ENCODE results near the gene TET1. TPM values are rescaled to one million over a fixed set of nuclear protein-coding genes. Genes with fewer than 3 reads are reported as not detected.
A peak's percentile ranks its signal among the peaks of the same experiment; 100 is the strongest.
"Not testable (repeated sequence)": the region's sequence is repeated elsewhere in the genome, so short reads cannot be mapped to it uniquely, and the experiment has no call there.

The TET1 gene
- polyA plus RNA-seq (ENCODE audit: insufficient read length in 3 of 3) = 10 to 100 TPM in 1 of 3 donors, 1 to 10 TPM in 2; 9.3 to 11.7 (median 9.6) TPM

DNA sequence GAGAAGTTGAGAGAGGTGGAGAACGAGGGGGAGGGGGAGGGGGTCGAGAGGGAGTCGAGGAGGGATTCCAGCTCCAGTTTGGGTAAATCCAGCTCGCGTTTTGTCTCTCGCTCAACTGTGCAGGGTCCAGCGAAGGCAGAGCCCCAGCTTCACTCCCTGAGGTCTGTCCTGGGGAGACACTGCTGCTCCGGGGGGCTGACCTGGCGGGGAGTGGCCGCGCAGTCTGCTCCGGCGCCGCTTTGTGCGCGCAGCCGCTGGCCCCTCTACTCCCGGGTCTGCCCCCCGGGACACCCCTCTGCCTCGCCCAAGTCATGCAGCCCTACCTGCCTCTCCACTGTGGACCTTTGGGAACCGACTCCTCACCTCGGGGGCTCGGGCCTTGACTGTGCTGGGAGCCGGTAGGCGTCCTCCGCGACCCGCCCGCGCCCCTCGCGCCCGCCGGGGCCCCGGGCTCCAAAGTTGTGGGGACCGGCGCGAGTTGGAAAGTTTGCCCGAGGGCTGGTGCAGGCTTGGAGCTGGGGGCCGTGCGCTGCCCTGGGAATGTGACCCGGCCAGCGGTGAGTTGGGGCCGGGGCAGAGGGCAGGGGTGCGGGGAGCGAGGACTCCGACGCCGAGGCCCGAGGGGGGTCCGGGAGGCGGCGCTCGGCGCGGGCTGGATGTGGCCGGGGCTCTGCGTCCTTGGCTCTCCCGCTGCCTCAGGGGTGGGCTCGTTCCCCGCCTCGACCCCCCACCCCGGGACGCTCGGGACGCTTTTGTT lies at the start of gene TET1:
TET1 (plus strand) TSS at position 152 of the 757 bp plus-strand sequence. CDS start 12,002 bp downstream, outside the sequence.
- DNase-seq (ENCODE audit: low read depth in 3 of 3, low spot score in 2 of 3) = no peak

DNA sequence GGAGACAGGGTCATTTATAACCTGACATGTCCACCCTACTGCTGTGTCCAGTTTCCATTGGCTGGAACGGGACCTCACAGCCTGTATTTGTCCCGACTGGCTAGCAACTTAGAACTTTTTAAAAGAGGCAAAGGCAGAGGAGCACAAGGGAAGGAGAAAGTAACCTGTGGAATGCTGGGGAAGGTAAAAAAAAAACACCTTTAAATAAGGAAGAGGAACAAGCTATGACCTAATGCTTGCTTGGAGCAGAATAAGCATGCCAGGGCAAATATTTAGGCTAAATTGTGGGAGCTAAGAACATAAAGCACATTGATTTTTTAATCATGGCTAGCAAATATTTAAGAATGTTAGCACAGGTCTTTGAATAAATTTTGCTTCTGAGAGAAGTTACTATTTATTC lies 43.9 kb upstream of the TET1 start:
- DNase-seq (ENCODE audit: low read depth in 3 of 3, low spot score in 2 of 3) = not testable (repeated sequence)

DNA sequence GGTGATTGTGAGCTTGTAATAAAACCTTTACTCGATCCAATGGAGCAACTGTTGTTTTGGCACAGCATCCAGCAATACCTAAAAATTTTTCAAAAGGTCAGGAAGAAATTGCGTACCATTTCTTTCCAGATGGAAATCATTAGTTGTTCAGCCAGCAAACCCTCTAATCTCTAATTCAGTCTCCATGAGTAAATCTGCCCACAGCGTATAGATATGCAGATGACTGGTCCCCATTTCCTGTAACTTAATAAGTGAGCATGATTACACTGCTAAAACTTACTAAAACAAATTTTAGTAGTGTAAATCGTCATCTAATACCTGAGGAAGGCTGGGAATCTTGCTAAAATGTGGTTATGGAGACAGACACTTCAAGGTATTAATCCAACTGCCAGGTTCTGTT lies 43.4 kb upstream of the TET1 start:
- DNase-seq (ENCODE audit: low read depth in 3 of 3, low spot score in 2 of 3) = no peak

DNA sequence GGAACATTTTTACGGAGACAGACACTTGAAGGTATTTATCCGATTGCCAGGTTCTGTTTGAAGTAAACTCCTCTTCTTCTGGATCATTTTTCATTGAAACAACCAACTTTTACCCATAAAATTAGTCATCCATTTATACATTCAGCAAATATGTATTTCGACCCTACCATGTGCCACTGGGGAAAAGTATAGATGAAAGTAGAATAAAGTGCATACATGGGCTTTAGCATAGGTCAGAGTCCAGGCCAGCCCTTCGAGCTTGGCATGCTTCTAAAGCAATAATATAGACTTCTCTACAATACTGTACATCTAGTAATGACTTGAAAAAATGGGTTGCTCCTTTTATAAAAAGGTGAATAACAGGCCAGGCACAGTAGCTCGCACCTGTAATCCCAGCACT lies 42.9 kb upstream of the TET1 start:
- no peak for DNase-seq (ENCODE audit: low read depth in 3 of 3, low spot score in 2 of 3)

DNA sequence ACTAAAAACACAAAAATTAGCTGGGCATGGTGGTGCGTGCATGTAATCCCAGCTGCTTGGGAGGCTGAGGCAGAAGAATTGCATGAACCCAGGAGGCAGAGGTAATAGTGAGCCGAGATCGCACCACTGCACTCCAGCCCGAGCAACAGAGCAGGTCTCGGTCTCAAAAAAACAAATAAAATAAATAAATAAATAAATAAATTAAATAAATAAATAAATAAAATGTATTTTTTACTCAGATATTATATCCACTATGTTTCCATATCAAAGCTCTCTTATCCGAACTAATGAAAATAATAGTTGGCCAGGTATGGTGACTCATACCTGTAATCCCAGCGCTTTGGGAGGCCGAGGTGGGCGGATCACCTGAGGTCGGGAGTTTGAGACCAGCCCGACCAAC lies 41.5 kb upstream of the TET1 start:
- not testable (repeated sequence) for DNase-seq (ENCODE audit: low read depth in 3 of 3, low spot score in 2 of 3)

DNA sequence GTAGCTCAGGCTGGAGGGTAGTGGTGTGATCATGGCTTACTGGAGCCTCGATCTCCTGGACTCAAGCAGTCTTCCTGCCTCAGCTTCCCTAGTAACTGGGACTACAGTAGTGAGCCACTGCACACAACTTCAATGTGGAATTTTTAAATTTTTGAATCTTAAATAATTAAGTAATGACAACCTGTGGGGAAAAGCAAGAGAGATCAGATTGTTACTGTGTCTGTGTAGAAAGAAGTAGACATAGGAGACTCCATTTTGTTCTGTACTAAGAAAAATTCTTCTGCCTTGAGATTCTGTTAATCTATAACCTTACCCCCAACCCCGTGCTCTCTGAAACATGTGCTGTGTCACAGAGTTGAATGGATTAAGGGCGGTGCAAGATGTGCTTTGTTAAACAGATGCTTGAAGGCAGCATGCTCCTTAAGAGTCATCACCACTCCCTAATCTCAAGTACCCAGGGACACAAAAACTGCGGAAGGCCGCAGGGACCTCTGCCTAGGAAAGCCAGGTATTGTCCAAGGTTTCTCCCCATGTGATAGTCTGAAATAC lies 34.6 kb upstream of the TET1 start:
- DNase-seq (ENCODE audit: low read depth in 3 of 3, low spot score in 2 of 3) = not testable (repeated sequence)

DNA sequence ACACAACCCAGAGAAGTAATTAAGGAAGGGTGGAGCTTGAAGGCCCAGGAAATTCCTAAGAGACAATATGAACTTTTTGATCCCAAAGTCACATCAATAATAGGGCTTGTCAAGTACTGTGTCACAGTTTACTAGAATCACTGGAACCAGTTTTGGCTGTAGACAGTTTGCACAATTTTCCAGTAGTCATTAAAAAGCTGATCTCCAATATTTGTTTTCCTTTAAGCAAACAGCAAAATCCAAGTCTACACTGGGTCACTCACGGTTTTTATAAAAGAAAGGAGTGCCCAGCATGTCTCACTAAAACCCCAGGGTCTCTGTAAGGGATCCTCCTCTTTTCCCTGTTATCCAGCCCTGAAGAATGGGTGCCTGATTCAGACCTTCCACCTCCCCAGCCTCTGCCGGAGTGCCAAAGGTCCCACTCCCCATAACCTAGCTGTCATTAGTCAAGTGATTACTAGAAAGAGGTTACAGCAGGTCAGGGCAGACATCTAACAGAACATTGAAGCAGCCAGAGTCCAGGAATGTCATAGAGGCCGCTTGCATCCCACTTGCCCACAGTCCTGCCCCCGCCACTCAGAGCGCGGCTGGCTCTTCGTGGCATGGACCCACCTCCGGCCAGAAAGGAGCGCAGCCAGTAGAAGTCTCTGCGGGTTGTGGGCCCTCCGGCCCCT lies 33.4 kb upstream of the TET1 start:
- peak in 1 of 3 donors; percentile 17 for DNase-seq (ENCODE audit: low read depth in 3 of 3, low spot score in 2 of 3)

DNA sequence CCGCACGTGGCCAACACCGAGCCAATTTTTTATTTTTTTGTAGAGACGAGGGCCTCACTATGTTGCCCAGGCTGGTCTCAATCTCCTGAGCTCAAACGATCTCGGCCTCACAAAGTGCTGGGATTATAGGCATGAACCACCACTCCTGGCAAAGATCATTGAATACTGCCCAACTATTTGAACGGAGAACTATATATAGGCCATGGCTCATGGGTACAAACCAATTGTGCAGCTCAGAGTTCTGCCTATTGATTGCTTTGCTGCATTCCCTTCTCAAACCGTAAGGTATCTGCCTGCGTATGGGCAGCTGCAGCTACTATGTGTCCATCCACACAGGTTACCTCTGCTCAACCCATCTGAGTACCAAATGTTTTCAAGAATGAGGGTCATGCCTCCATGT lies 23.2 kb upstream of the TET1 start:
- DNase-seq (ENCODE audit: low read depth in 3 of 3, low spot score in 2 of 3) = no peak

DNA sequence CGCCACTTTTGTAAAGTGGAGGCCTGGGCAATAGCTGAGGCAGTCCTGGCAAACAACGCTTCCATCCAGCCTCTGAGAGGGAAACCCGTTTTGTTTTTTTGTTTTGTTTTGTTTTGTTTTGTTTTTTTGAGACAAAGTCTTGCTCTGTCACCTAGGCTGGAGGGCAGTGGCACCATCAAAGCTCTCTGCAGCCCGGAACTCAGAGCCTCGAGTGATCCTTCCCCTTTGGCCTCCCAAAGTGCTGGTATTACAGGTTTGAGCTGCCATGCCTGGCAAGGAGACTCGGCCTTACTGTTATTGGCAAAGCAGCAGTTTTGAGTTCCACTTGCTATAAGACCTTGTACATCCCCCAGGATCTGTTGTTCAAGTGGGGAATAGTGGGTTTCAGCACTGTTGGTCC lies 22.3 kb upstream of the TET1 start:
- DNase-seq (ENCODE audit: low read depth in 3 of 3, low spot score in 2 of 3) = no peak

DNA sequence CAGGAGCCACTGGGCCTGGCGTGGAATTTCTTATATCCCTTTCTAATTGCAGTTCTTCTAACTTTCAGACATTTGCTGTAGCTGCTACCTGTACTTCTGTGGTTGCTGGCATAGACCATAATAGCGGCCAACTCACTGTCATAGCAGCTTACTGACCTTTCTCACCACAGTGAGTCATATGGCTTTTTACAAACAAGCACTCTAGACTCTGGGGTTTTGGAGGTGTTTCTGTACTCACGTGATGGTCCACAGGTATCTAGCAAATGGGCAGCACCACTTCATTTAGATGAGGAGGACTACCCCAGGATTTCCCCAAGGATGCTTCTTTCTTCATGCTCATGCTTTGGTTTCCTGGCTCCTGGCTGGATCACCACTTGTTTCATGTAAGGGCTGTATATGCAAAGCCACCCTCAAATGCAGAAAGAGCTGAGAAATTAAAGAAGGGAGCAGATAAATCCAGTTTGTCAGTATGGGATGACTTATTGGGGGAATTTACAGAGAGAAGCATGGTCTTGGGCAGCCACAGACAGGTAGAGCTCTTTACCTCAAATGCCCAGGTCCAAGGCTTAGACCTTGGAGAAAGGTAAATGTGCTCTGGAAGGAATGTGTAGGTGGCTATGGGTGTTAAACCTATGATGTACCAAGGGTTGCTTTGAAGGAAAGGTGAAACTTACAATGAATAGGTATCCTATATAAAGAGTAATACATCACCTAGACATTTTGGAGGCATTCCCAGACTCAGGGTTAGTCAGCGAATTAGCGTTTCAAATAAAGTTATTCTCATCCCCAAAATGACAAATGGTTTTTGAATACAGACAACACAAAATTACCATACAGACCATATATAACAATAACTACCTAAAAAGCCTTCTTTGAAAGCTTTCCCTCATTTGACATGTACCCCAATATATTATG lies 16.9 kb upstream of the TET1 start:
- no peak for DNase-seq (ENCODE audit: low read depth in 3 of 3, low spot score in 2 of 3)

DNA sequence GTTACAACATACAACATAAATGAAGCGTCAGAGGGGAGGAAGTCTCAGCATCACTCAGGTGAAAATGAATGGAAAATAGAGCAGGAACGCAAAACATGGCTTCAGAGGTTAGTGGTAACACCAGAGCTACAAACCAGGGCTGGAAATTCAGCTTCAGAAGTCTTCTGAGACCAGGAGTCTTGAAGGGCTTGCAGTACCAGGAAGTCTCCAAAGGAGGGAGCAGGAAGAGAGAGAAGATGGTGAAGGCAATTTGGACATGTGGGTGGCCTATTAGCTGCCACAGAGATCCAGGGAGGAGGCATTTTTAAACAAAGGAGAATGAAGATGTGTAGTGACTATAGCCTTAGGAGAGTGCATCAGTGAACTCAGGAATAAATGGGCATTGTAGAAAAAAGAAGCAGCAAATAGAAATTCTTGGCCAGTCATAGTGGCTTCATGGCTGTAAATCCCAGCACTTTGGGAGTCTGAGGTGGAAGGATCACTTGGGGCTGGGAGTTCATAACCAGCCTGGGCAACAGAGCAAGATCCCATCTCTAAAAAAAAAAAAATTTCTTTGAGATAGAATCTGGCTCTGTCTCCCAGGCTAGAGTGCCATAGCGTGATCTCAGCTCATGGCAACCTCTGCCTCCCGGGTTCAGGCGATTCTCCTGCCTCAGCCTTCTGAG lies 9.3 kb upstream of the TET1 start:
- DNase-seq (ENCODE audit: low read depth in 3 of 3, low spot score in 2 of 3) = no peak

DNA sequence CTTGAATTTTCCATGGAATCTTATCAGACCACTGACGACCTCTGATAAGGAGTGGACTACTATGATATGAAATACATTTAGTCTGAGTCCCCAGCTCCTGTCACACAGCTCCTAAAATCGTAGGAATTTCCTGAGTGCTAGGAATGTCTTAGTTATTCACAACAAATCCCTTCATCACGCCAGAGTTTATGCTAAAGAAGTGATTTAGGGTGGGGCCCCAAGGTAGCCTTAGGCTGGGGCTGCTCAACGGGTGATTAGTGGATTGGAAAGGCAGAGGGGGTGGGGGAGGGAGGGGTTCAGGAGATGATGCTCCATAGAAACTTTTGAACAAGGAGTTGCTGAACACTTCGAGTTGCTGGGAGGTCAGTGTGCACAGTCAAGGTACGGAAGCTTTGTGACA lies 7.0 kb upstream of the TET1 start:
- DNase-seq (ENCODE audit: low read depth in 3 of 3, low spot score in 2 of 3) = no peak

DNA sequence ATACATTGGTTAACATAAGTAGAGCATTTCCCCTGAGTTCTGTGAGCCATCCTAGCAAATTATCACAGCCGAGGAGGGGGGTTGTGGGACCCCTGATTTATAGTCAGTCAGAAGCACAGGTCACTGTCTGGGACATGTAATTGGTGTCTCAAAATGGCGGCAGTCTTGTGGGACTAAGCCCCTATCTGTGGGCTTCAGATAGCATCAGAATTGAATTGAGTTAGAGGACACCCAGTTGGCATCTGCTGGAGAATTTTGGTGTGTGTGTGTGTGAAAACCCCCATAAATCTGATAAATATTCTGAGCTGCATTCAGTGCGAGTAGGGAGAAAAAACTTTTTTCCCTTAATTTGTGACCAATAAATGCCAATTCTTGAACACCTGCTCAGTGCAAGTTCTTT lies 6.5 kb upstream of the TET1 start:
- DNase-seq (ENCODE audit: low read depth in 3 of 3, low spot score in 2 of 3) = no peak

DNA sequence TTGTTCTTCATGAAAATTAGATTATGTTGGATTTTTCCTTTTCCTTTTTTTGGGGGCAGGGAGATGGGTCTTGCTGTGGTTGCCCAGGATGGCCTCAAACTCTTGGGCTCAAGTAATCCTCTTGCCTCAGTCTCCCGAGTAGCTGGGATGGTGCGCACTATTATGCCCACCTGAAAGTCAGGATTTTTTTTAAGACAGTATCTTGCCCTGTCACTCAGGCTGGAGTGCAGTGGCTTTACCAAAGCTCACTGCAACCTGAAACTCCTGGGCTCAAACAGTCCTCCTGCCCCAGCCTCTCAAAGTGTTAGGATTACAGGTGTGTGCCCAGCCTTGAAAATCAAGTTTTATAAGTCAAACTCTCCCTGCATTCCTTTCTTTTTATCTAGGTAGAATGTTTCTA lies 1.7 kb upstream of the TET1 start:
- DNase-seq (ENCODE audit: low read depth in 3 of 3, low spot score in 2 of 3) = no peak

DNA sequence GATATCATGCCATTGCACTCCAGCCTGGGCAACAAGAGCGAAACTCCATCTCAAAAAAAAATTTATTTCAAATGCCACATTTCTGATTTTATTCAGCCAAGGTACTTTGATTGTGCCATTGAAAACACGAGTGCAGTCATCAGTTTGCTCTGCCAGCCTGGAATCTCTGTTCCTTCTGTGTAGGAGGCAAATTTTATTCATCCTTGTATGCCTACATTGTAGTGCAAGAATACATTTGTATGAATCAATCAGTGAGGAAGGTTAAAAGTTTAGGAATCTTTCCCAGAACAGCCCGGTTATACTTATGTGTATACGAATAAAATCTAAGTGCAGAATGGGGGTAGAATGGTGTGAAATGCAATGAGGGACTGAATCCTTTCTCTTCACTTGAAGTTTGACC lies 886 bp upstream of the TET1 start:
- DNase-seq (ENCODE audit: low read depth in 3 of 3, low spot score in 2 of 3) = no peak

DNA sequence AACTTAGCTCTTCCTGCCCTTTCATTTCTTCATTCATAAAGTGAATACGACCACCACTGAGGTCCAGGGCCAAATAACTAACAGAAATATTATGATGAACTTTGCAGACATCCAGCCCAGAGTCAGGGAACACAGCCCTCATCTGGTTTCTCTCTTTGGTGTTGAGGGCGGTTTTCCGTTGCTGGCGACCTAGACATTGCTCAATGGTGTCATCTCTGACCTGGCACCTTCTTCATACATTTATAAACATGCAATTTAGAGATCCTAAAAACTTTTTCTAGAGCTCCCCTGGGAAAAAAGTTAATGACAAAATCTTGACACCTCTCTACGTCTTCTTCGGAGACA lies 324 bp upstream of the TET1 start:
- DNase-seq (ENCODE audit: low read depth in 3 of 3, low spot score in 2 of 3) = no peak

DNA sequence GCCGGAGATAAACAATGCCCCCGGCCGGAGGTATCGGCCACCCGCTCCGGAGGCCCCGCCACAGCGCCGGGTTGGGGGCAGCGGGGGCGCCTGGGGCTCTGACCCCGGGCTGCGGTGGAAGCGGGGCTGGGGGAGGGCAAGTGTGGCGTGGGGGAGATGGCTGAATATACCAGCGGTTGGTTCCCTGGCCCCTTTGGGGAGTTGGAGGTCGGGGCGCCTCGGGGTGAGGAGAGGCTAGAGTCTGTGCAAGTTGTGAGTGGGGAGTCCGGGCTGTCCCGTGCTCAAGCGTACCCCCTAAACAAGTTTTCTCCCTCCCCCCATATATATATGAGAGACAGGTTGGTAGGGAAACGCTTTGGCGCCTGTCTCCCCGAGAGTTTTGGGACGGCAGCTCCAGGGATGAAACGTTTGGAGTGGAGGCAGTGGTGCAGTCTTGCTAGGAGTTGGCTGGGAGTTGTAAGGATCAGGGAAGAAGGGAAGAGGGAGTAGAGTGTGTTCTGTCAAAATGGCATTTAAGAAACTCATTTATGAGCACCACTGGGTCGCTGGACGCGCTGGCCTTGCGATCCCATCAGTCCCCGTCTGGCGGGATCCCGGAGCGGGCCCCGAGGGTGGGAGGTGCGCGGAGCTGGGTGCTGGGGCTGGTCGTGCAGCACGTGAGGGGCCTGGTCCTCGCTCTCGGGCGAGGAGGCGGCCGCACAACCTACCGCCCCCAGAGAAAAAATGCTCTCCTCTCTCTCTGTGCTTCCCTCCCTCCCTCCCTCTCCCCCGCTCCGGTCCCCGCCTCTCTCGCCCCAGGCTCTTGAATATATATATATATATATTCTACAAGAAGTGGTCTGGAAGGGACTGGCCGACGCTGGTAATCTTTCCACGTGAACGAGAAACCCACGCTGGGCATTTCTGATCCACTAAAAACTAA lies 1.1 kb downstream of the TET1 start:
- no peak for DNase-seq (ENCODE audit: low read depth in 3 of 3, low spot score in 2 of 3)

DNA sequence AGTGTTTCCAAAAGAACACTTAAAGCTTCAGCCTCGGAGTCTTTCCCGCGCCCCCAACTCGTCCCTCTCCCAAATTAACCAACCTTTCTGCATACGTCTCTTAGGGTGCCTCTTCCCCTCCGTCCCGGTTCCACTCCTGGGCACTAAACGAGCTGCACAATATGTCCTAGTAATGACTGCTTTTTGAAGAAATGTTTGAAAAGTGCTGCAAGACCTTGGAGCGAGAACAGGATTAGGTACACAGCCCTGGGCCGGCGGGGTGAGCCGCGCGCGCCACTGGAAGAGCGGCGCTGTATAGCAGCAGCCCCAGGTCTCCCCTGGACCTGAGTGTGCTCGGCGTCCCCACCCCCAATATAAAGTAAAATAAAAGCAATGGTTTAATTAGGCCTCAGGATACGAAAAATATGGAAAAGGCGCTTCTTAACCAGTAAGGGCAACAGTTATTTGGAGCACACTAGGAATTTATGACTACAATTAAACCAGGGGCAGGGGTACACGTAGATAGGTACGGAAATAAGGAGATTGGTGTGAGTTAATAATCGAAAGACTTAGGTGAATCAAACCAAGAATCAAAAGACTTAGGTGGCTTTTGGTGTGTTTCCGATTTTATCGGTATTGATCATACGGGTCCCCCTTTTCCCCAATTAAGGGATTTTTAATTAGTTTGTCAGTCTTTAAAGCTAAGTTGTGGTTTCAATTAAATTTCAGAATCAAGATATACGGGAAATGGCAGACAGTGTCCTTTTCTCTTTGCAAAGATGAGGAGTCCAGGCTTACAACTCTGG lies 1.9 kb downstream of the TET1 start:
- DNase-seq (ENCODE audit: low read depth in 3 of 3, low spot score in 2 of 3) = no peak
